Upper lobe of left lung (tissue), 4 donors: ENCODE data around the gene ENPP3.

Experiments
- POLR2A ChIP-seq, 4 donors: fragments of 450-650 bp; IDR thresholded peaks; one replicate each; pipeline ENCODE4 v1.5.1; 2016 to 2017; ENCODE audit warnings: antibody characterized with exemption in 4 of 4, mild to moderate bottlenecking in 2 of 4
- POLR2AphosphoS5 ChIP-seq, 2 donors: sonication (generic); formaldehyde crosslinking; IDR thresholded peaks; one replicate each; pipeline ENCODE4 v1.5.1; 2017; ENCODE audit warnings: antibody characterized with exemption in 2 of 2
- TF ChIP-seq, protein P1 (sequence below), 6 experiments: fragments of 450-650 bp in 4 of 6; fragments of 200-600 bp in 2 of 6; sonication (generic) in 2 of 6; IDR thresholded peaks; one replicate each; pipeline ENCODE4 v1.5.1; 2016 to 2019; ENCODE audit warnings: antibody characterized with exemption in 6 of 6

DNA sequence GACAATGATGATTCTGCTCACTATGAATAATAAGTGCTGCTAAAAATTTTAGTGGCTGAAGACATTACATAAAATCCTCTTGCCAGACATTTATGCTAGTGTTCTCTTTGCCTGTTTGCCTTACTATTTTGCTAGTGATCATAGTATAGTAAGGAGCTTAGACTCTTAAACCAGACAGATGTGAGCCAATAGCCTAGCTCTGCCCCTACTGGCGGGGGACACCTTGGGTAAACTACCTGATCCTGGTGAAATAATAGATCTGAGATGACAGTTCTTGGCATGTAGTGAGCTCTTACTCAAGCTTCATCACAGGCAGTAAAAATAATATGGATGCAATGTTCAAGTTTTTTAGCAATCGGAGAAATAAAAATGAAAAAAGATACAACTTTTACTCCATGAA lies 18.8 kb downstream of the ENPP3 start:
- TF ChIP-seq POLR2AphosphoS5 (IDR thresholded peaks at IDR 0.05) (no peak), POLR2A (IDR thresholded peaks at IDR 0.05) (no peak)
- TF ChIP-seq, protein P1, sequence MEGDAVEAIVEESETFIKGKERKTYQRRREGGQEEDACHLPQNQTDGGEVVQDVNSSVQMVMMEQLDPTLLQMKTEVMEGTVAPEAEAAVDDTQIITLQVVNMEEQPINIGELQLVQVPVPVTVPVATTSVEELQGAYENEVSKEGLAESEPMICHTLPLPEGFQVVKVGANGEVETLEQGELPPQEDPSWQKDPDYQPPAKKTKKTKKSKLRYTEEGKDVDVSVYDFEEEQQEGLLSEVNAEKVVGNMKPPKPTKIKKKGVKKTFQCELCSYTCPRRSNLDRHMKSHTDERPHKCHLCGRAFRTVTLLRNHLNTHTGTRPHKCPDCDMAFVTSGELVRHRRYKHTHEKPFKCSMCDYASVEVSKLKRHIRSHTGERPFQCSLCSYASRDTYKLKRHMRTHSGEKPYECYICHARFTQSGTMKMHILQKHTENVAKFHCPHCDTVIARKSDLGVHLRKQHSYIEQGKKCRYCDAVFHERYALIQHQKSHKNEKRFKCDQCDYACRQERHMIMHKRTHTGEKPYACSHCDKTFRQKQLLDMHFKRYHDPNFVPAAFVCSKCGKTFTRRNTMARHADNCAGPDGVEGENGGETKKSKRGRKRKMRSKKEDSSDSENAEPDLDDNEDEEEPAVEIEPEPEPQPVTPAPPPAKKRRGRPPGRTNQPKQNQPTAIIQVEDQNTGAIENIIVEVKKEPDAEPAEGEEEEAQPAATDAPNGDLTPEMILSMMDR (IDR thresholded peaks at IDR 0.05), result no peak
